GM21737 (cell line): ENCODE measurements around the gene CACNB3.
"Not testable (repeated sequence)": the region's sequence is repeated elsewhere in the genome, so short reads cannot be mapped to it uniquely, and the experiment has no call there.

Experiments
- ATAC-seq: cut with Tn5 transposase; IDR thresholded peaks from one replicate; pipeline ENCODE4 v1.9.1; 2021; ENCODE audit warnings: mild to moderate bottlenecking, moderate library complexity; ENCODE audit not compliant: unreplicated experiment

CACNB3 gene

GRCh38 chr12:48816143-48816854, 2.0 kb upstream of the CACNB3 start:
- ATAC-seq: no peak

- no peak for ATAC-seq
Measured at GRCh38 chr12:48818831-48819590, 715 bp downstream of the CACNB3 start.

- no peak for ATAC-seq
Measured at GRCh38 chr12:48819986-48820725, 1.9 kb downstream of the CACNB3 start.

GRCh38 chr12:48822139-48822538, 3.8 kb downstream of the CACNB3 start:
- no peak for ATAC-seq

GRCh38 chr12:48822711-48823110, 4.4 kb downstream of the CACNB3 start:
- ATAC-seq: no peak

- ATAC-seq: no peak
Measured at GRCh38 chr12:48823281-48823680, 5.0 kb downstream of the CACNB3 start.

GRCh38 chr12:48824112-48824511, 5.8 kb downstream of the CACNB3 start:
- no peak for ATAC-seq

- no peak for ATAC-seq
Measured at GRCh38 chr12:48824905-48825304, 6.6 kb downstream of the CACNB3 start.

- ATAC-seq: no peak
Measured at GRCh38 chr12:48826209-48826855, 8.0 kb downstream of the CACNB3 start.

GRCh38 chr12:48827026-48827425, 8.7 kb downstream of the CACNB3 start:
- no peak for ATAC-seq

- no peak for ATAC-seq
Measured at GRCh38 chr12:48827513-48828096, 9.3 kb downstream of the CACNB3 start.

GRCh38 chr12:48828293-48828692, 10.0 kb downstream of the CACNB3 start:
- ATAC-seq: no peak

GRCh38 chr12:48828841-48829575, 10.7 kb downstream of the CACNB3 start:
- ATAC-seq: no peak

GRCh38 chr12:48831257-48831656, 13.0 kb downstream of the CACNB3 start:
- ATAC-seq: no peak

GRCh38 chr12:48832321-48833060, 14.2 kb downstream of the CACNB3 start:
- ATAC-seq: no peak

- no peak for ATAC-seq
Measured at GRCh38 chr12:48838048-48838447, 19.8 kb downstream of the CACNB3 start.

- not testable (repeated sequence) for ATAC-seq
Measured at GRCh38 chr12:48842021-48842420, 23.7 kb downstream of the CACNB3 start.

GRCh38 chr12:48851883-48852733, 33.8 kb downstream of the CACNB3 start, which contains the start of gene DDX23:
TSS of gene DDX23 (minus strand) at chr12:48852163. CDS start at chr12:48845782, 6,381 bp downstream.
- peak; percentile 90 for ATAC-seq
